T-helper 17 cell (primary cell): ENCODE measurements around the gene ATP6V1E1. TPM values are rescaled to one million over a fixed set of nuclear protein-coding genes. Genes with fewer than 3 reads are reported as not detected.
A peak's percentile ranks its signal among the peaks of the same experiment; 100 is the strongest.
"Not testable (repeated sequence)": the region's sequence is repeated elsewhere in the genome, so short reads cannot be mapped to it uniquely, and the experiment has no call there.

Source experiments
- ATAC-seq: fragments of 150-1000 bp; cut with Tn5 transposase; 2 replicates; pipeline ENCODE4 v1.10.0; 2021; ENCODE audit warnings: mild to moderate bottlenecking, moderate library complexity
- DNase-seq, 3 donors: peaks; one replicate each; pipeline versions ENCODE4 v3.0.0 to v3.0.0-alpha.2; 2020 to 2021
- H3K9me3 ChIP-seq: one replicate; pipeline ENCODE4 v1.7.0; 2013; ENCODE audit warnings: low read length, mild to moderate bottlenecking; ENCODE audit not compliant: control insufficient read depth, poor library complexity, severe bottlenecking
- H3K27ac Mint-ChIP-seq: one replicate; pipeline ENCODE4 v1.8.0; 2022; ENCODE audit warnings: mild to moderate bottlenecking, moderate library complexity, mixed read lengths
- H3K27me3 Mint-ChIP-seq: one replicate; pipeline ENCODE4 v1.8.0; 2022; ENCODE audit warnings: mixed read lengths
- H3K36me3 Mint-ChIP-seq: one replicate; pipeline ENCODE4 v1.8.0; 2022; ENCODE audit warnings: low read depth, mixed read lengths
- H3K4me1 Mint-ChIP-seq: one replicate; pipeline ENCODE4 v1.8.0; 2022; ENCODE audit warnings: mild to moderate bottlenecking, mixed read lengths
- H3K4me3 Mint-ChIP-seq: one replicate; pipeline ENCODE4 v1.8.0; 2022; ENCODE audit warnings: mild to moderate bottlenecking, moderate library complexity, mixed read lengths
- total RNA-seq, 4 donors: library from RNA in 2 of 4; stranded (reverse) in 2 of 4; gene quantifications; one replicate each; pipeline ENCODE4 v1.2.3 and lab custom pipeline; 2022 to 2026

ATP6V1E1 gene
- total RNA-seq, 2 donors from 2014 or later: 60.7 to 62.5 TPM

- DNase-seq, ATAC-seq, H3K9me3 ChIP-seq, H3K36me3 Mint-ChIP-seq, H3K27me3 Mint-ChIP-seq, H3K4me3 Mint-ChIP-seq: not testable (repeated sequence)
- H3K4me1 Mint-ChIP-seq: peaks cover 20% of the 10 kb centered on the region
- peak overlapping the region; percentile 70 for H3K27ac Mint-ChIP-seq
Measured at GRCh38 chr22:17642357-17642756, 13.8 kb upstream of the ATP6V1E1 start.

DNA sequence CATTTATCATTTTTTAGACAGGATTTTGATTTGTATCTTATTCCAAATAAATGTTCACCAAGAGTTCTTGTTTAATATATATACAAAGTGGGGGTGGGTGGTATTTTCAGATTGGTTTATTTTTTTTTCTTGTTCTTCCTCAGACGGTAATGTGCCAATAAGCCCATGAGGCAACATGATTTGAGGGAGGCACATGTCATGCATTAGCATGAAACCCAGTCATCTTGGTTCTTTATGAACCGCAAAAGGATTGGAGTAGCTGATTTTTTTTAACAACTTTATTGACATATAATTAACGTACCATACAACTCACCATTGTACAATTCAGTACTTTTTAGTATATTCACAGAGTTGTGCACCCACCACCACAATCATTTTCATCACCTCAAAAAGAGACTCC, 12.7 kb upstream of the ATP6V1E1 start:
- Mint-ChIP-seq H3K27ac (no peak overlapping the region), H3K4me1 (peaks cover 17% of the 10 kb centered on the region), H3K36me3 (peaks cover 5% of the 10 kb centered on the region), H3K4me3 (no peak overlapping the region), H3K27me3 (no peaks in the 10 kb centered on the region)
- no peaks in the 10 kb centered on the region for H3K9me3 ChIP-seq
- ATAC-seq (no peak), DNase-seq (no peak)

DNA sequence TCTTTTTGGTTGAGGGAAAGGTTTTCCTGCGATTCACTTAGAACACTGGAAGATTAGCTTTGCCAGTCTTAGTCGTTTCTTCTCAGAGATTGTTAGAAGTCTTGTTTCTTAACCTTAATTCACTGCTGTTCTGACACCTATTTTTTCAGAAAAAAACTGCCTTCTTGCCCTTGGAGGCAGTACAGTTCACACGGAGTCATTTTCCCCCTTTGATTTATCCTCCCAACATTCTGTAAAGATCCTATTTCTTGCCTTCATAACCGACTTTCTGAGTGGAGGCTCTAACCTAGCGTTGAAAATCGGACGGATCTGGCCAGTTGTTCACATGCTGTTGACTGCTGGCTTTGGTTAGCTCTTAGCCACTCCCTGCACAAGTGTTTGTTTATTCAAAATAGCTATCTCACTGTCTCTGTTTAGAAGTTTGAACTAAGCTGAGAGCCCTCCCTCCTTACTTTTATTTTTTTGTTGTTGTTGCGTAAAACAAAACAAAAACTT, 10.7 kb upstream of the ATP6V1E1 start:
- H3K27me3 Mint-ChIP-seq: no peaks in the 10 kb centered on the region
- H3K4me1 Mint-ChIP-seq: peaks cover 17% of the 10 kb centered on the region
- H3K4me3 Mint-ChIP-seq: peak overlapping the region; percentile 95
- ATAC-seq: peak; percentile 52
- peaks cover 5% of the 10 kb centered on the region for H3K36me3 Mint-ChIP-seq
- no peaks in the 10 kb centered on the region for H3K9me3 ChIP-seq
- no peak for DNase-seq
- H3K27ac Mint-ChIP-seq: peak overlapping the region; percentile 99

GRCh38 chr22:17638432-17639246, 10.1 kb upstream of the ATP6V1E1 start, which contains the start of gene BCL2L13:
BCL2L13 (plus strand) TSS chr22:17638757; CDS start chr22:17655712, 16,955 bp downstream.
- DNase-seq: peak; percentile 81 to 82 (median 82)
- Mint-ChIP-seq H3K4me1 (peaks cover 17% of the 10 kb centered on the region), H3K36me3 (peaks cover 5% of the 10 kb centered on the region), H3K27me3 (no peaks in the 10 kb centered on the region), H3K4me3 (peak within 1 kb of the TSS; percentile 95), H3K27ac (peak within 1 kb of the TSS; percentile 99)
- H3K9me3 ChIP-seq: no peaks in the 10 kb centered on the region
- peak; percentile 94 for ATAC-seq

- ATAC-seq (peak; percentile 10), DNase-seq (no peak)
- Mint-ChIP-seq H3K27me3 (no peaks in the 10 kb centered on the region), H3K36me3 (peaks cover 5% of the 10 kb centered on the region), H3K4me3 (peak overlapping the region; percentile 95), H3K4me1 (peaks cover 17% of the 10 kb centered on the region), H3K27ac (peak overlapping the region; percentile 99)
- no peaks in the 10 kb centered on the region for H3K9me3 ChIP-seq
Measured at GRCh38 chr22:17638182-17638431, 9.6 kb upstream of the ATP6V1E1 start.

- H3K4me3 Mint-ChIP-seq: peak overlapping the region; percentile 95
- H3K4me1 Mint-ChIP-seq: peaks cover 17% of the 10 kb centered on the region
- no peak for ATAC-seq
- H3K9me3 ChIP-seq: no peaks in the 10 kb centered on the region
- DNase-seq: no peak
- H3K27ac Mint-ChIP-seq: peak overlapping the region; percentile 99
- peaks cover 5% of the 10 kb centered on the region for H3K36me3 Mint-ChIP-seq
- H3K27me3 Mint-ChIP-seq: no peaks in the 10 kb centered on the region
Measured at GRCh38 chr22:17637490-17638181, 9.1 kb upstream of the ATP6V1E1 start.

GRCh38 chr22:17636850-17637249, 8.3 kb upstream of the ATP6V1E1 start:
- not testable (repeated sequence) for H3K9me3 ChIP-seq, DNase-seq, H3K36me3 Mint-ChIP-seq, H3K4me3 Mint-ChIP-seq, H3K27ac Mint-ChIP-seq, ATAC-seq, H3K27me3 Mint-ChIP-seq
- H3K4me1 Mint-ChIP-seq: peaks cover 15% of the 10 kb centered on the region

GRCh38 chr22:17634696-17635095, 6.1 kb upstream of the ATP6V1E1 start:
- DNase-seq (no peak), ATAC-seq (no peak)
- peaks cover 5% of the 10 kb centered on the region for H3K36me3 Mint-ChIP-seq
- no peak overlapping the region for H3K4me3 Mint-ChIP-seq
- H3K4me1 Mint-ChIP-seq: peaks cover 15% of the 10 kb centered on the region
- H3K9me3 ChIP-seq: no peaks in the 10 kb centered on the region
- no peaks in the 10 kb centered on the region for H3K27me3 Mint-ChIP-seq
- H3K27ac Mint-ChIP-seq: no peak overlapping the region

- Mint-ChIP-seq H3K36me3 (peaks cover 5% of the 10 kb centered on the region), H3K27ac (no peak overlapping the region), H3K4me1 (peaks cover 10% of the 10 kb centered on the region), H3K4me3 (no peak overlapping the region), H3K27me3 (no peaks in the 10 kb centered on the region)
- ATAC-seq: no peak
- H3K9me3 ChIP-seq: no peaks in the 10 kb centered on the region
- no peak for DNase-seq
Measured at GRCh38 chr22:17633998-17634323, 5.4 kb upstream of the ATP6V1E1 start.

DNA sequence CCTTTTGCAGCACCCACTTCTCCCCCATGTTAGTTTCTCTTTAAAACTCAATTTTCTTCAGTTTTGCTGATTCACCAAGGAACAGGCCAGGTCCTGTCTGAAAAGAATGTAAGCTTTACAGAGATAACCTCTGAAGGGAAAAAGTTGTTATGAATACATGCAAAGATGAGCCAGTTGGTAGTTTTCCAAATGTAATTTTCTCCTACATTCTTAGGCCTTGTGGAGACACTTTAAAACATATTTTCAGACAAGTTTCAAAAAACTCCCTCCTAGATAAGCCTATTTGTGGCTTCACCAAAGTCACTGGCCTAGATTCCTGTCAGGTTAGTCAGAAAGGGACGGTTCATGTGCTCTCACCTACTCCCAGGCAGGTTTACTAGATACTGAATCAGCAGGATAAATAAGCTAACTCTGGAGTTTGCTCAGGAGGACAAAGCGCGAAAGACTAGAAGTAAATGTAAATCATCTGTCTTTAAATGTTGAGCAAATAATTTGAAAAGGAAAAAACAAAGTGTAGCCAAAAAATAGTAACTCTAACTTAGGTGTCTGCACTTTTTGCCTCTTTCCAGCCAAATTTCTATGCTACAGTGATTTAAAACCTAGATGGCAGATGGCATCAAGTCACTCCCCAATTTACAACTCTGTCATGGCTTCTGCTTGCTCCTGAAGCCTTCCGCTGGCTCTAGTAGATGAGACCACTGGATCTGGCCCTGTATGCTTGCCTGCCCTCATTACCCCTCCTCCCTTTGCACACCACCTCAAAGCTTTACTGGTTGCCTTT, 4.9 kb upstream of the ATP6V1E1 start:
- Mint-ChIP-seq H3K36me3 (peaks cover 4% of the 10 kb centered on the region), H3K27me3 (no peaks in the 10 kb centered on the region), H3K4me3 (no peak overlapping the region), H3K4me1 (peaks cover 12% of the 10 kb centered on the region), H3K27ac (no peak overlapping the region)
- ATAC-seq (no peak), DNase-seq (no peak)
- no peaks in the 10 kb centered on the region for H3K9me3 ChIP-seq

- Mint-ChIP-seq H3K27me3 (no peaks in the 10 kb centered on the region), H3K4me3 (no peak overlapping the region), H3K27ac (no peak overlapping the region), H3K36me3 (no peaks in the 10 kb centered on the region), H3K4me1 (peaks cover 5% of the 10 kb centered on the region)
- DNase-seq: no peak
- H3K9me3 ChIP-seq: no peaks in the 10 kb centered on the region
- ATAC-seq: no peak
Measured at GRCh38 chr22:17631076-17631565, 2.6 kb upstream of the ATP6V1E1 start.

GRCh38 chr22:17629641-17630040, 1.1 kb upstream of the ATP6V1E1 start:
- no peak overlapping the region for H3K27ac Mint-ChIP-seq
- H3K4me3 Mint-ChIP-seq: peak overlapping the region; percentile 49

GRCh38 chr22:17629173-17629489, 582 bp upstream of the ATP6V1E1 start:
- peak overlapping the region; percentile 95 for H3K27ac Mint-ChIP-seq
- no peak for DNase-seq
- peak; percentile 1 for ATAC-seq

More at GRCh38 chr22:17629641-17630040, 1.1 kb upstream of the ATP6V1E1 start:
- Mint-ChIP-seq H3K4me1 (peaks cover 5% of the 10 kb centered on the region), H3K36me3 (no peaks in the 10 kb centered on the region), H3K27me3 (no peaks in the 10 kb centered on the region)
- no peak for ATAC-seq
- no peaks in the 10 kb centered on the region for H3K9me3 ChIP-seq
- DNase-seq: no peak

More at GRCh38 chr22:17629173-17629489, 582 bp upstream of the ATP6V1E1 start:
- Mint-ChIP-seq H3K4me3 (peak overlapping the region; percentile 91), H3K27me3 (no peaks in the 10 kb centered on the region), H3K4me1 (peaks cover 5% of the 10 kb centered on the region), H3K36me3 (no peaks in the 10 kb centered on the region)
- H3K9me3 ChIP-seq: no peaks in the 10 kb centered on the region
